IPS DF 4.7 (cell line): ENCODE results near the gene COLEC11.

Experiments
- DNase-seq: peaks from one replicate; pipeline ENCODE4 v3.0.0-alpha.2; 2013; ENCODE audit warnings: low spot score; ENCODE audit errors: extremely low read depth

COLEC11 gene

DNA sequence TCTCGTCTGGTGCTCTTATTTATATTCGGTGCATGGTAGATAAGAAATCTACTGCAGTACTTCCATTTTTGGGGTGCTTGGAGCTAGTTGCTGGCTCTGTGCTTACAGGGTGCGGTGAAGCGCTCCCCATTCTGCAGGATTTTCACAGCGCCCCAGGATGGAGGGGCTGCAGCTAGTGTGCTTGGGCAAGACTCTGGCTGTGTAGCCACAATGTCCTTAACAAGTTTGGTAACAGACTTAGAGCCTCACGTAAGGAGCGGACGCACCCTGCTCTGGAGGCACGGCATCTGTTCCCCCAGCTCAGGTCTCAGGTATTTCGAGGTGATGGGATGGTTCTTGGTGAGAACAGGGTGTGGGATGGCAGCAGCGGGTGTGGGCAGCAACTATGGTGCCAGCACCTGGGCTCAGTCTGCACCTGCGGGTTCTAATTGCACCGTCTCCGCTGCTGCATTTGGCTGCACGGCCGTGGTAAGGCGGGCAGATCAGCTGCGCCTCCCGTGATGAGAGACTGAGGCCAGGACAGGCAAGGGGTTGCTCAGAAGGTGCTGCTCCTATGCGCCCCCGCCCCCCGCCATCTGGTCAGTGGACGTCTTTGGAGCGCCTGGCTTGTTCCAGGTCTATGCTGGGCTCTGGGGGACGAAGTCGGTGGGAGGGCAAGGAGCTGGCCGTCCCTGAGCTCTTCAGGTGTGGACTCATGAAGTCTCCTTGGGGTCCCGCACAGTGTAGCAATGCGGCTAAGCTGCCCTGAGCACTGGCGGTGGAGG is 43.0 kb downstream of the COLEC11 start:
- no peak for DNase-seq

DNA sequence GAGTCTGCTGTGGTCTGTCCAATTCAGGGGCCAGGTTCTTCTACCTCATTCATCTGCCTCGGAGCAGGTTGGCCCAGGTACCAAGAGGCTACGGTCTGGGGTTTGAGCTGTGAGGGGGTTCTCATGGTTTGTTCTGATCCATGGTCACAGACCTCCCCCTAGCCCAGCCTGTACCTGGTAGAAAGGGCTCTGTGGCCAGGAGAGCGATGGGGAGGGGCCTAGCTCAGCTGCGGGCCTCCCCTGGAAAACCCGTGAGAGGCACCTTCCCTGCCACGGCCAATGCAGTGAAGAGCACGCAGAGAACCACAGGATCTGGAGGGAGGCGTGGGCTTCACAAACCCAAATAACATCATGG is 43.5 kb downstream of the COLEC11 start:
- DNase-seq, result no peak

DNA sequence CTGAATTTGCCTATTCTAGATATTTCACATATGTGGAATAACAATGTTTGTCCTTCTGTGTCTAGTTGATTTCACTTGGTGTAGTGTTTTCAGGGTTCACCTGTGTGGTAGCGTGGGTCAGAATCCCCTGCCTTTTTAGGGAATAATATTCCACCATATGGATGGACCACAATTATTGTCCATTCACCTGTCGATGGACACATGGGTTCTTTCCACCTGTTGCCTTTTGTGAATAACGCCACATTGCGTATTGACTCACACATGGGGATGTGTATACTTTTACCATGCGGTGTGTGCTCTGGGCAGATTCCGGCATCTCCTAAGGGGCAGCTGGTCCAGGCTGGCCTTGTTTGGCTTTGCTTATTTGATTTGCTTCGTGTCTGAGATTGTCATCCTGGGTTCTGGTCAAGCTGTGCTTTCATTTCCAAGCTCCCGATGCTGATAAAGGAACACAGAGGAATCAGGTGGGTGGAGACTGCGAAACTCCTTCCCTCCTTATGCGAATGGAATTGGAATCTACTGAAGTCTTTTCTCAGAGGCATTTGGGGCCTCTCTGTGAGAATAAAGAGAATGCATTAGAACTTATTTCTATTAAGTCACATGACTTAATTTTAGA is 44.2 kb downstream of the COLEC11 start:
- DNase-seq, result no peak

DNA sequence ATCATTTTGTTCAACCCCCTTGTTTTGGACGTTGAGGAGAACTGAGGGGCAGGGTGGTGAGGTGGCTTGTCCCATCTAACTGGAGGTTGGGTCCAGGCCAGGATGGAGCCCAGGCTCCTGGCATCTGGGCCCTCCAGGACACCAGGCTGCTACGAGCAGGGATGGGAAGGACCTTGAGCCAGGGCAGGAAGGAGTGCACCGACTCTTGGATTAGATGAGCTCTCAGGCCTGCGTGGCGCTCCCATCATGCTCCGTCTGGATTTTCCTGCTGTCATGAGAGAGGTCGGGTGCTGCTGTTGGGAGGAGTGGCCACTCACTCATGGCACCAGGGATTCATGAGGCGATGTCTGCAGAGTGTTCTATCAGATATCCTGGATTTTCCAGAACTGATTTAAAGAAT is 44.7 kb downstream of the COLEC11 start:
- no peak for DNase-seq

DNA sequence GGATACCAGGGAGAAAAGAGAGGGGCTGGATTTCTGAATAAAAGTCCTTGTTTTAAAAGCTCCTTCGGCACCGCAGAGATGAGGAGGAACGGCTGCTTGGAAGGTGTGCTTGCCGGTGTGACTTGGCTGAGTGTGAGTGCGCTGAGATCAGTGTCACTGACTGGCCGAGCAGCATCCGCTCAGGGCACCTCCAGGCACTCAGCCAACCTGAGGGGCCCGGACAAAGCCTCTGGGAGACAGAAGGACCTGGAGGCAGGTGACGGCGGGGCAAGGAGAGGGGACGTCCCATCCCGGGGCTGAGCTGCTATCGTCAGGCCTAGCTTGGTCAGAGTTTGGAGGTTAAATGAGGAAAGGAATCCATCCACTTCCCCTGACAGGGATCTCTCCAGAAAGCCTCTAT is 46.3 kb downstream of the COLEC11 start:
- DNase-seq, result no peak

DNA sequence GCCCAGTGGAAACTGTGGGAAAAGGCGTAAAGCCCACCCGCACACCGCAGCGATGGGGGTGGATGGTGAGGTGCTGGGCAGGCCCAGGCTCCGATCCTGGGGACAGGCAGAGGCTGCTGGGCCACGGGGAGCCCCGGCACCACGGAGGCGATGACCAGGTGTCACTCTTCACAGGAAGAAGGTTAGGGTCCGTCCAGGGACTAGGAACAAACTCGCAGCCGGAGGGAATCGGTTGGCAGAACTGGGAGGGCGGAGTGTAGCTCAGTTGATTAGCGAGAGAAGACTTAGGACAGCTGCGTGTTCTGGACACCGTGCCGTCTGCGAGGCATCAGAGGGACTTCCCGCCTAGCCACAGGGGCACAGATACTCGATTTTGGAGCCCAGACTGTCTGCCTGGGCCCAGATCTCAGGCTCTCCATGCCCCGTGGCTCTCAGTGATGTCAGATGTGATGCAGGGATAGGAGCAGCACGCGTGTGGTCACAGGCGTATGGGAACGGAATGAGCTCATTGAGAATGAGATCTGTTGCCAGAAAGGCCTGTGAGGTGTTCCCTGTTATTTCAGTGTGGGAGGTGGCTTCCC is 47.0 kb downstream of the COLEC11 start:
- no peak for DNase-seq

DNA sequence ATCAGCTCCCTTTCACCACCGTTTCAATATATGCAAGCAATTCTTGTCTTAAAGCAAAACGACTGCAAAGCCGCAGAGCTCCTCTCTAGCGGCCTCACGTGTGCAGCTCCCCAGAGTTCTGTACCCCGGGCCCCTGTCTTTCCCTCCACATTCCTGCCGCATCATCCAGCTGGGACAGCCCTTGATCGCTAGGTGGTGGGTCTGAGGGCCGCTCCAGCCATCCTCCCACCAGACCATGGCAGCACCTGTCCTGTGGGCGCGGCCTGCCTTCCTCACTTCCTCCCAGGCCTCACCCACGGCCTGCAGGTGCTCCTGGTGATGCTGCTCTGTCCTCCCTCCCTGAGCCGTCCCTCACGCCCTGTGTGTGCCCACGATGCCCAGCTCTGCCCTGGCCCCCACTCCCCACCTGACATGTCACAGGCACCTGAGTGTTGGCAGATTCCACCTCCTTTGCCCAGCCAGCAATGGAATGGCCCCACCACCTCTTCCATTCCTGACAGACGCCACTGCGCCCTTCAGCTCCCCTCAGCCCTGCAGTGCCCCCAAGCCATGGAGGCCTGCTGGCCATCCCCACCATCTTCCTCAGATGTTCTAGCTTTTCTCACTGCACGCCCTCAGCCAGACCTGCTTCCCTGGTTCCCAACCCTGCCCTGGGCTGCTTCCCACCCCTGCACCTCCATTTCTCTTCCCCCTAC is 47.8 kb downstream of the COLEC11 start:
- DNase-seq, result no peak

DNA sequence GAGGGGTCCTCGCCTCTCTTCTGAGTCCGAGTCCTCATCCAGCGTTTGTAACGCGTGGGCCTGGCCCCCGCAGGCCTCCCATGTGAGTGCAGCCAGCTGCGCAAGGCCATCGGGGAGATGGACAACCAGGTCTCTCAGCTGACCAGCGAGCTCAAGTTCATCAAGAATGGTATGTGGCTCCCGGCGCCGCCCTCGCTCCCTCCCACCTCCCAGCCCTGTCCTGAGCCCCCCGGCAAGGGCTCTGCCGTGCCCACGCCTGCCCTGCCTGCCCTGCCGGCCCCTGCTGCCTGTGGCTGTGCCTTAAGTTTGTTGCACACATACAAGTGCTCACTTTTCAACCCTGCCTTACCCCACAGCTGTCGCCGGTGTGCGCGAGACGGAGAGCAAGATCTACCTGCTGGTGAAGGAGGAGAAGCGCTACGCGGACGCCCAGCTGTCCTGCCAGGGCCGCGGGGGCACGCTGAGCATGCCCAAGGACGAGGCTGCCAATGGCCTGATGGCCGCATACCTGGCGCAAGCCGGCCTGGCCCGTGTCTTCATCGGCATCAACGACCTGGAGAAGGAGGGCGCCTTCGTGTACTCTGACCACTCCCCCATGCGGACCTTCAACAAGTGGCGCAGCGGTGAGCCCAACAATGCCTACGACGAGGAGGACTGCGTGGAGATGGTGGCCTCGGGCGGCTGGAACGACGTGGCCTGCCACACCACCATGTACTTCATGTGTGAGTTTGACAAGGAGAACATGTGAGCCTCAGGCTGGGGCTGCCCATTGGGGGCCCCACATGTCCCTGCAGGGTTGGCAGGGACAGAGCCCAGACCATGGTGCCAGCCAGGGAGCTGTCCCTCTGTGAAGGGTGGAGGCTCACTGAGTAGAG is 48.7 kb downstream of the COLEC11 start:
- no peak for DNase-seq

DNA sequence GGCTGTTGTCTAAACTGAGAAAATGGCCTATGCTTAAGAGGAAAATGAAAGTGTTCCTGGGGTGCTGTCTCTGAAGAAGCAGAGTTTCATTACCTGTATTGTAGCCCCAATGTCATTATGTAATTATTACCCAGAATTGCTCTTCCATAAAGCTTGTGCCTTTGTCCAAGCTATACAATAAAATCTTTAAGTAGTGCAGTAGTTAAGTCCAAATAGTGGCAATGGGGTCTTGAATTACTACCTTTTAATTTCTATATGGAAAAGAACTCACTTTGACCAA is 49.3 kb downstream of the COLEC11 start:
- DNase-seq, result no peak

DNA sequence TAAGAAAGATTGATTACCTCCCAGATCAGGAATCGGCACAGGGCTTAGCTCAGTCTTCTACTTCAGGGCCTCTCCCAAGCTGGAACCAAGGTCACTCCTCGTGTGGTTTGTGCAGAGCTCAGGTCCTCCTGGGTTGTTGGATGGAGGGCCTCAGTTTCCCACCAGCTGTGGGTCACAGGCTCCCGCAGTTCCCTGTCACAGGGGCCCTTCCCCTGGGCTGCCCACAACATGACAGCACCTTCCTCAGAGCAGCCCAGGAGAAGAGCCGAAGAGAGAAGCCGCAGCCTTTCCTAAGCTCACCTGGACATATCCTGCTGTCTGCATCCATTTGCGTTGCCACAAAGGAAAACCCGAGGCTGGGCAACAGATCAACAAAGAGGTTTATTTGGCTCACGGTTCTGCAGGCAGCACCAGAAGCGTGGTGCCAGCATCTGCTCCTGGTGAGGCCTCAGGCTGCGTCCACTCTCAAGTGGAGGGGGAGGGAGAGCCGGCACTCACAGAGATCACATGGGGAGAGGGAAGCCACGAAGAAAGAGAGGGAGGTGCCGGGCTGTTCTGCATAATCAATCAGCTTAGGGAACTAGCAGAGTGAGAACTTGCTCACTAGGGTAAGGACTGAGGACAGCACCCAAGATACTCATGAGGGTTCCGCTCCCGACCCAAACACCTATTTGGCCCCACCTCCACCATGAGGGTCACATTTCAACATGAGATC is 50.1 kb downstream of the COLEC11 start:
- no peak for DNase-seq

DNA sequence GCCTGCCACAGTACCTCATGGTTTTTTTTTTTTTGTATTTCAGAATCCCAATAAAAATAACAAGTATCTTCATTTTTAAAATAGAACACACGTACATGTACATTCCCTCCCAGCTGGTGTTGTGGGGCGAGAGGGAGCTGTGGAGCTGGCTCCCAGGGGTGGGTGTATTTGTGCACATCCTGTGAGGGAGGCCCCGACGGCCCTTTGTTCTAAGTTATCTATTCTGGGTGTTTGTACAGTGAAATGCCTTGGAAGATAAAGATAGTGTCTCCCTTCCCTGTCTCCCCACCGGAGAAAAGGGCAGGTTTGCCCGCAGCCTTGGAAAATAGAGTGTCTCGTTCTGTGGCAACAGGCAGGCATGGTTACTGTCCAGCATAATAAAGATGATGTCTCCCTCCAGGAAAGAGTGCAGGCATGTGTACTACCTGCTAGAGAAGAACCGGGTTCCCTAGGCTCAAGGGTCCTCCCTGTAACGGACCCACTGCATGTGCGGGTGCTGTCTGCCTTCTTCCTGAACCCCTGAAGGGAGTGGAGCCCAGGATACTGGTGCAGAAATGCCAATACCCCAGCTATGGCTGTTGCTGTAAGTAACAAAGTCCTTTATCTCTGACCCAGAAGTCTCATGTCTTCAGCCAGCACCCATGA is 51.0 kb downstream of the COLEC11 start:
- DNase-seq, result no peak

DNA sequence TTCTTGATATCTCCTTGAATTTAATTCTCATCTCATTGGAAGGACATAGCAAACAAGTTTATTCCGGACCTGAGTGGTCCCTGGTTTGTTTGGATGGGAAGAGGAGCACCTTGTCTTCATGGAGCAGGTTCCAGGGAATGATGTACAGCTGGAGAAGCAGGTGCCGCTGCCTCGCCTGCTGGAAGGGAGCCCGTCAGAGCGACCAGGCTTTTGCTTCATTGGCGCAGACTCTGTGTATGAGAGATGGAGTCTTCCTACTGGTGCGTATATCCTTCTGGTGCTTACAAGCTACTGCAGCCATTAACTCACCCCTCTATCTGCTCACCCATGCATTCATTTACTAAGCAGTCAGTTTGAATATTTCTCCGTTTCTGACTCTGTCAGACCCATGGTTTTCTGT is 51.5 kb downstream of the COLEC11 start:
- DNase-seq, result no peak

DNA sequence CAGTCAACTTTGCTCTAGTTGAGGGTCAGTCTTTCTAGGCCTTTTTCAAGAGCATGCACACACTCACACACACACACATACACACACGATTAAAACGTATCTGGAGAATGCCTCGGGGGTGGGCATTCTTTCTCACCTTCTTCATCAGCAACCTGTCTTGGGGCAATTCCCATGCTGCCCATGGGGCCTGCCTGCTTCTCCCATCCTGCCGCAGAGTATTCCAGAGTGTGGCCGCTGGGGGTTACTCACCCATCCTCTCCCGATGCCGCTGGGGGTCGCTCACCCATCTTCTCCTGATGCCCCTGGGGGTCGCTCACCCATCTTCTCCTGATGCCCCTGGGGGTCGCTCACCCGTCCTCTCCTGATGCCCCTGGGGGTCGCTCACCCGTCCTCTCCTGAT is 52.3 kb downstream of the COLEC11 start:
- DNase-seq, result no peak

DNA sequence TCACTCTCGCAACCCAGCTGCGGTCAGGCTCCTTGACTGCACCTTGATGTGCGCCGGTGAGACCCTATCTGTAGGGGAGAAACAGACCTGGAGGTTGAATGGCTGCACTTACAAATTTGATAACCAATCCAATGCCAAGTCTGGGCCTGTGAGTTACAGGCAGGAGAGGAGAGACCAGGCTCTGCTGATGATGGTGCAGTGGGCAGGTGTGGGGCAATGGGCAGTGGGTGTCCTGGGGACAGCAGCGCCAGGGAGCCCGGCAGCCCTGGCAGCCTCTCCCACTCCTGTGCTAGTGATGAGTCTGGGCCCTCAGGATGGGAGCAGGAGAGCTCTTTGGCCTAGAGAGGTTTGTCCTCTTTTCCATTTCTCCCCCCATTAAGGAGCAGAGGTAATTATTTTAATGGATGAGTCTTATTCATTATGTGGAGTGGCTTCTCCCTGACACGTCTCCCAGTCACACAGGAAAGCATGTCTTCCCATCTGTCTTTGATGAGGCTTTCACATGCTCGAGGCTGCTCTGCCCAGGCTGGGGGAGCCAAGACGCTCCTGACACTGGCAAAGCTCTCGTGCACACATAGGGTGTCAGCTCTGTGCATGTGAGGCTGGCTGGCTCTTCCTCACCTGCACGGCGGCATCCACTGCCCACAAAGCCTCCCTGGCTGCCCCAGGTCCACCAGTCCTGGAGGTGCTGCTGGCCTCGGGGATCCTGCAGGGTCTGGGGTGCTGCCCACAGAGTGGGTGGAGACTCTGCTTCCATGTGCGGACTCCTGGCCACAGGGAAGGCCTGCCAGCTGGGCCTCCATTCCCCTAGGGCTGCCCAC is 53.1 kb downstream of the COLEC11 start:
- no peak for DNase-seq

DNA sequence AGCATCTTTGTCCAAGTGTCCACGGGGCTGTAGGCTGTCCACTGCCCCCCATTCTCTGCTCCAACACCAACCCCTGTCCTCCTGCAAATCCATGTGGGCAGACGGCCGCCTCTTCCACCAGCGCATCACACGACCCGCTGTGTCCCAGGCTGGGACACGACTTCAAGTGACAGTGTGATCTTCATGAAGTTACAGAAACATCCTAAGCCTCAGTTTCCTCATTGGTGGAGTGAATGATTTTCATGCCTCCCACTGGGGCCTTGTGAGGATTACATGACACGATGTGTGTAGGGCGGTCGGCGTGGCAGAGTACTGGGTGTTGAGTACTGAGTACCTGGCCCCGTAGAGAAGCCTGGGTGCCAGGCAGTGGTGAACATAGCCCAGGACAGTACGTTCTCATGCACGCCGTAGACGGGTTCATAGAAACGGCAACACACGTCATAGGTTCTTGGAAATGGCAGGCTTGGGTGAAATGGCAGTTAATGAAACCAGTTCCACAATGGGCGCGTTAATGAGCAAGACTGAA is 53.8 kb downstream of the COLEC11 start:
- DNase-seq, result no peak

DNA sequence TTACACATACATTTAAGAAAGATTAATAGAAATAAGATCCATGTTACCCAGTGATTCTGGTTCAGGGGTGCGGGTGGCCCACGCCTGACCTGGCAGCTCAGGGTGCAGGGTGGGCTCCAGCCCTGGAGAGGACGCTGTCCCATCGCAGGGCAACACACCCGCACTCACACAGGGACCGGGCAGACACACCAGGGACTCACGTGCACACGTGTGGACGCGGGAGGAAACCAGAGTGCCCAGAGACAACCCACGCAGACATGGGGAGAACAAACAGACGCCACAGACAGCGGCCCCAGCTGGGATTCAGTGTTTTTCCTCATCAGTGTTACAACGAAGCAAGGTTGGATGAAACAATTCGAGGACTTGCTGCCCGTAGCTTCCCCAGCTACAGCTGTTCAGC is 54.7 kb downstream of the COLEC11 start:
- no peak for DNase-seq

DNA sequence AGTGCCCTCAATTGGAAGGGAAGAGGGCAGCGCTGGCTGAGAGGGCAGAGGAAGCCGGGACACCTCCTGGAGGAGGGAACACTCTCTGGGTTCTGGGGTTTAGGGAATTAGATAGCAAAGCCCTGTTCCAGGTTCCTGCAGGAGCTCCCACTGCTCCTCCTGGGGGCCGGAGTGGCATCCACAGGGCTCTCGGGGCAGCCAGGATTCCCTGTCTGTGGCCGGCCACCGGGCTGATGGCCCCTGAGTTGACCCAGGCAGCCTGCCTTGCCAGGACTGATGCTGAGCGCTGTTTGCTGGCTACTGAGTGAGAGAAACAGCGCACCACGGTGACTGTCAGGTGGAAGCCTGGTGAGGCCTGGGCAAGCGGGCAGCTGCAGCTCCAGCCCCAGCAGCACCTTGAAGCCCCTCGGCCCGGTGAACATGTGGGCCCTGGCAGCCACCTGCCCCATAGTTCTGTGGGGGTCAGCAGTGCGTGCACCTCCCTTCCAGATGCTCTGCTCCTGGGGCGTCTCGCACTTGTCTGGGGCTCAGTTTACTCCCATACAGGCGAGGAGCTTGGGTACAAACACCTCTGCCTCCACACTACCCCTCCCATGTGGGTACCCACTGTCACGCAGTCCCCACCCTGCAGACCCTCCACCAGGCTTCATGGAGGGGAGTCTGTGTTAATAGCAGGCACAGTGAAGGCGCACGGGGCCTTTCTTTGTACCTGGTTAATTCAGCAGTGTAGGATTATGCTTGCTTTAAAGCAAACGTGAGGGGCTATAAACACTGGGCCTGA is 55.4 kb downstream of the COLEC11 start:
- DNase-seq, result no peak
